HepG2 (cell line): ENCODE results near the gene ZFHX3. TPM values are rescaled to one million over a fixed set of nuclear protein-coding genes. Genes with fewer than 3 reads are reported as not detected.

Experiments
- ARID5B ChIP-seq: IDR thresholded peaks from 2 replicates; pipeline ENCODE4 v1.4.0; 2020; ENCODE audit warnings: mild to moderate bottlenecking, missing genetic modification reagents
- ATF7 ChIP-seq, 2 experiments: fragments of 450-650 bp in 1 of 2; sonication (generic) in 1 of 2; formaldehyde crosslinking in 1 of 2; IDR thresholded peaks; 2 replicates each; pipeline versions ENCODE4 v1.4.0 to v1.6.1; 2016 to 2020; ENCODE audit warnings: antibody characterized with exemption in 1 of 2, mild to moderate bottlenecking in 1 of 2, missing genetic modification reagents in 1 of 2
- FOSL2 ChIP-seq: sonication (generic); formaldehyde crosslinking; IDR thresholded peaks from 2 replicates; pipeline ENCODE4 v1.4.0; 2020; ENCODE audit warnings: missing genetic modification reagents
- HMGXB3 ChIP-seq: sonication (generic); formaldehyde crosslinking; IDR thresholded peaks from 2 replicates; pipeline ENCODE4 v1.4.0; 2020; ENCODE audit warnings: missing genetic modification reagents, borderline replicate concordance
- KDM5A ChIP-seq: fragments of 200-600 bp; sonication (generic); IDR thresholded peaks from 2 replicates; pipeline ENCODE4 v1.7.0; 2018; ENCODE audit warnings: antibody characterized with exemption, mild to moderate bottlenecking, low read length, borderline replicate concordance
- MAX ChIP-seq: IDR thresholded peaks from 2 replicates; pipeline ENCODE4 v1.6.1; 2012; ENCODE audit warnings: inconsistent platforms
- MEF2D ChIP-seq: sonication (generic); formaldehyde crosslinking; IDR thresholded peaks from 2 replicates; pipeline ENCODE4 v1.5.1; 2020; ENCODE audit warnings: mild to moderate bottlenecking, missing genetic modification reagents
- PHF21A ChIP-seq: sonication (generic); formaldehyde crosslinking; IDR thresholded peaks from 2 replicates; pipeline ENCODE4 v1.5.0; 2020; ENCODE audit warnings: mild to moderate bottlenecking, missing genetic modification reagents
- REPIN1 ChIP-seq: sonication (generic); formaldehyde crosslinking; IDR thresholded peaks from 2 replicates; pipeline ENCODE4 v1.8.0; 2022; ENCODE audit warnings: missing genetic modification reagents, low read depth, mild to moderate bottlenecking, borderline replicate concordance
- TGIF2 ChIP-seq: IDR thresholded peaks from 2 replicates; pipeline ENCODE4 v1.6.1; 2016; ENCODE audit warnings: control low read depth, missing compliant biosample characterization
- ZNF501 ChIP-seq: sonication (generic); formaldehyde crosslinking; IDR thresholded peaks from 2 replicates; pipeline ENCODE4 v1.5.1; 2020; ENCODE audit warnings: mild to moderate bottlenecking, moderate library complexity, missing genetic modification reagents
- ZNF569 ChIP-seq: sonication (generic); formaldehyde crosslinking; IDR thresholded peaks from 2 replicates; pipeline ENCODE4 v1.5.0; 2020; ENCODE audit warnings: mild to moderate bottlenecking, missing genetic modification reagents, moderate library complexity, borderline replicate concordance
- ZNF609 ChIP-seq: sonication (generic); formaldehyde crosslinking; IDR thresholded peaks from 2 replicates; pipeline ENCODE4 v1.4.0; 2020; ENCODE audit warnings: mild to moderate bottlenecking, missing genetic modification reagents, borderline replicate concordance
- ZNF768 ChIP-seq: sonication (generic); formaldehyde crosslinking; IDR thresholded peaks from 2 replicates; pipeline ENCODE4 v1.4.0; 2020; ENCODE audit warnings: missing genetic modification reagents
- ZNF782 ChIP-seq: sonication (generic); formaldehyde crosslinking; IDR thresholded peaks from 2 replicates; pipeline ENCODE4 v1.4.0; 2020; ENCODE audit warnings: missing genetic modification reagents, mild to moderate bottlenecking, borderline replicate concordance
- polyA plus RNA-seq, 8 experiments: library from polyadenylated mRNA; depleted of rRNA in 3 of 8; stranded (reverse) in 7 of 8; unstranded in 1 of 8; fragments of >200 nt; fragmentation: Illumina TruSeq in 4 of 8; extraction: Trizol in 4 of 8; gene quantifications; 2 replicates each; pipeline versions ENCODE4 v1.2.1 to v1.2.3, GENCODE V29; 2011 to 2016; ENCODE audit warnings: low read depth in 4 of 8, missing spikeins in 1 of 8, mixed read lengths in 1 of 8; ENCODE audit not compliant: insufficient read depth in 1 of 8
- total RNA-seq, 5 experiments: library from RNA; depleted of rRNA; stranded (reverse); fragments of >200 nt; fragmentation: Illumina TruSeq; extraction: Trizol; gene quantifications; 2 replicates each; pipeline ENCODE4 v1.2.3, GENCODE V29; 2016; ENCODE audit warnings: low read depth in 1 of 5

Gene ZFHX3
- total and polyA plus RNA-seq, 2 of the 13 experiments (the other 11 are each of a cell fraction or from before 2014, with no cell fraction given) = 5.0 to 6.0 TPM

GRCh38 chr16:72736074-72736473 lies 311.9 kb downstream of the ZFHX3 start (continued):
- TF ChIP-seq ARID5B = no peak
- TF ChIP-seq ZNF609 (CRISPR knock-in tag) = no peak
- TF ChIP-seq PHF21A = no peak
- no peak for TF ChIP-seq ZNF768
- TF ChIP-seq KDM5A = no peak
- TF ChIP-seq HMGXB3 (CRISPR knock-in tag) = no peak
- no peak for TF ChIP-seq ZNF782 (CRISPR knock-in tag)
- TF ChIP-seq ATF7 (IDR thresholded peaks at IDR 0.05) = no peak
- TF ChIP-seq ATF7 (CRISPR knock-in tag; IDR thresholded peaks at IDR 0.05) = no peak
- no peak for TF ChIP-seq ZNF569 (CRISPR knock-in tag)
- TF ChIP-seq MAX = no peak
- TF ChIP-seq TGIF2 (CRISPR knock-in tag) = no peak
- peak; percentile 28; the same call in 1 of the 2 replicates for TF ChIP-seq REPIN1
- no peak for TF ChIP-seq MEF2D
- no peak for TF ChIP-seq FOSL2 (CRISPR knock-in tag)
- TF ChIP-seq ZNF501 (CRISPR knock-in tag) = no peak
- TF ChIP-seq, all 625 proteins: peak for 15
